HG03175 (cell line): ENCODE results near the gene KLHL11.

Source experiments
- ATAC-seq: cut with Tn5 transposase; IDR thresholded peaks from one replicate; pipeline ENCODE4 v1.9.1; 2021; ENCODE audit warnings: mild to moderate bottlenecking, moderate library complexity; ENCODE audit not compliant: unreplicated experiment

KLHL11 gene

GRCh38 chr17:41864836-41865595, at the start of gene KLHL11:
Gene KLHL11, minus strand, starts transcription at chr17:41865423. Its CDS starts 53 bp downstream, at chr17:41865370.
- ATAC-seq: peak; percentile 86

- ATAC-seq: no peak
Observed at GRCh38 chr17:41915020-41915419, 49.8 kb upstream of the KLHL11 start.

- no peak for ATAC-seq
Observed at GRCh38 chr17:41914358-41914766, 49.1 kb upstream of the KLHL11 start.

- ATAC-seq: no peak
Observed at GRCh38 chr17:41913798-41914197, 48.6 kb upstream of the KLHL11 start.

GRCh38 chr17:41912925-41913324, 47.7 kb upstream of the KLHL11 start:
- ATAC-seq: no peak

- no peak for ATAC-seq
Observed at GRCh38 chr17:41910701-41911391, 45.6 kb upstream of the KLHL11 start.

- ATAC-seq: no peak
Observed at GRCh38 chr17:41909088-41909487, 43.9 kb upstream of the KLHL11 start.

- no peak for ATAC-seq
Observed at GRCh38 chr17:41907633-41908539, 42.7 kb upstream of the KLHL11 start.

GRCh38 chr17:41907185-41907556, 41.9 kb upstream of the KLHL11 start:
- ATAC-seq: no peak

- ATAC-seq: no peak
Observed at GRCh38 chr17:41906465-41907184, 41.4 kb upstream of the KLHL11 start.

GRCh38 chr17:41905172-41905571, 39.9 kb upstream of the KLHL11 start:
- ATAC-seq: no peak

- no peak for ATAC-seq
Observed at GRCh38 chr17:41904242-41904841, 39.1 kb upstream of the KLHL11 start.

- no peak for ATAC-seq
Observed at GRCh38 chr17:41901646-41902045, 36.4 kb upstream of the KLHL11 start.

GRCh38 chr17:41896726-41897125, 31.5 kb upstream of the KLHL11 start:
- ATAC-seq: no peak

GRCh38 chr17:41895617-41896016, 30.4 kb upstream of the KLHL11 start:
- ATAC-seq: no peak

- ATAC-seq: no peak
Observed at GRCh38 chr17:41894791-41895331, 29.6 kb upstream of the KLHL11 start.

GRCh38 chr17:41893384-41893783, 28.2 kb upstream of the KLHL11 start:
- no peak for ATAC-seq

GRCh38 chr17:41892021-41892376, 26.8 kb upstream of the KLHL11 start:
- ATAC-seq: no peak

- no peak for ATAC-seq
Observed at GRCh38 chr17:41891135-41892020, 26.2 kb upstream of the KLHL11 start.
